Glomerular visceral epithelial cell (primary cell): ENCODE results near the gene NDUFB10.
"Not testable (repeated sequence)": the region's sequence is repeated elsewhere in the genome, so short reads cannot be mapped to it uniquely, and the experiment has no call there.

Experiments
- DNase-seq: peaks from one replicate; pipeline ENCODE4 v3.0.0-alpha.2; 2016; ENCODE audit errors: extremely low spot score

NDUFB10 gene

DNA sequence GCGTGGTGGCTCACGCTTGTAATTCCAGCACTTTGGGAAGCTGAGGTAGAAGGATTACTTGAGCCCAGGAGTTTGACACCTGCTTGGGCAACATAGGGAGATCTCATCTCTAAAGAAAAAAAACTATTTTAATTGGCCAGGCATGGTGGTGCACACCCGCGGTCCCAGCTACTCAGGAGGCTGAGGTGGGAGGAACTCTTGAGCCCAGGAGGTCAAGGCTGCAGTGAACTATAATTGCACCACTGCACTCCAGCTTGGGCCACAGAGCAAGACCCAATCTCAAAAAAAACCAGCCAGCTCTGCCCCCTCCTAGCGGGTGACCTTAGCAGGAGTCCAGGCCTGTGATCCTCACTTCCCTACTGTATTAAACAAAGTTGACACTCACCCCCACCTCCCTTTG is 35.2 kb upstream of the NDUFB10 start:
- no peak for DNase-seq

GRCh38 chr16:1926271-1926670 is 33.1 kb upstream of the NDUFB10 start:
- no peak for DNase-seq

- DNase-seq: no peak
Measured at GRCh38 chr16:1929105-1929504, 30.2 kb upstream of the NDUFB10 start.

DNA sequence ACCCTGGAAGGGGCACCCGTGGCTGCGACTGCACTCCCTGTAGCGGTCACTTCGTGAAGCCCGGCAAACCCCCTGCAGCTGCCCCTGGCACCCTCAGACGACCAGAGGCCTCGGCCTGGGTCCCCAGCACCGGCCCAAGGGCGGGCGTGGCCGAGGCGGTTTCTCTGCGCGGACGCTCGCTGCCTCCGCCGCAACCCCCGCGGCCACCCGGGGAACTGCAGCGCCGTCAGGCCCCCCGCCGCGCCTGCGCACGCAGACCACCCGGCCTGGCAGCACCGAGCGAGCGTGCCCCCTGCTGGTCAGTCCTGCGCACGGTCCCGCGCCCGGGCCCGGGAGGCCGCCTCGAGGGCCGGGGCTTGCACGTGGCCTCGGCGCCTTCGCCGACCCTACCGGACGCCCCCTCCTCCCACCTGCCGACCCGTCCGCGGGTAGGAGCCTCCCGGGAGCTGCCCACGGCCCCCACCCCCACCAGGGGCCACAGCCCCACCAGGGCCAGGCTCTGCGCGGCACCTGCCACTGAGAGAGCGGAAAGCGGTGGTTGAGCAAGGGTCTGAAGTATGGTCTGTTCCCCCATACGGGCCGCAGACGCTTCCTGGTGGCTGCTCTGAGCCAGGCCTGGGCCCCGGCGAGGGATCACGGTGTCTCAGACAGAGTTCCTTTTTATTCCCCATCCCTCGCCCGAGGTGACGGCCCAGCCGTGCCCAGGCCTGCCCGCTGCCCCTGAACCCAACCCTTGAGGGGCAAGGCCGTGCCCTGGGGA is 29.6 kb upstream of the NDUFB10 start:
- peak; percentile 82 for DNase-seq

DNA sequence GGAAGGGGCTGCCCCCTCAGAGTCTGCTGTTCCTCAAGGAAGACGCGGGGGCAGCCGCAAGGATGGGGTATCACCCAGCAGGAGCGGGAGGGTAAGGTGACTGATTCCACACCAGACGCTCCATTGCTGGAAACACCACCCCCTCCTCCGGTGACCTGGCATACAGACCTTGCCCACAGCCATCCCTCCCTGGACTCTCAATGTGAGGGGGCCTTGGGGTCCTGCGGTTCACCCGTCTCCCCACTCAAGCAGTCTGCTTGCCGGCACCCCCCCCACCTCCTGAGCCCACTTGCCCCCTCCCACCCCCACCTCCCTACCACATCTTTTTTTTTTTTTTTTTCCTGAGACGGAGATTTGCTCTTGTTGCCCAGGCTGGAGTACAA is 29.0 kb upstream of the NDUFB10 start:
- no peak for DNase-seq

DNA sequence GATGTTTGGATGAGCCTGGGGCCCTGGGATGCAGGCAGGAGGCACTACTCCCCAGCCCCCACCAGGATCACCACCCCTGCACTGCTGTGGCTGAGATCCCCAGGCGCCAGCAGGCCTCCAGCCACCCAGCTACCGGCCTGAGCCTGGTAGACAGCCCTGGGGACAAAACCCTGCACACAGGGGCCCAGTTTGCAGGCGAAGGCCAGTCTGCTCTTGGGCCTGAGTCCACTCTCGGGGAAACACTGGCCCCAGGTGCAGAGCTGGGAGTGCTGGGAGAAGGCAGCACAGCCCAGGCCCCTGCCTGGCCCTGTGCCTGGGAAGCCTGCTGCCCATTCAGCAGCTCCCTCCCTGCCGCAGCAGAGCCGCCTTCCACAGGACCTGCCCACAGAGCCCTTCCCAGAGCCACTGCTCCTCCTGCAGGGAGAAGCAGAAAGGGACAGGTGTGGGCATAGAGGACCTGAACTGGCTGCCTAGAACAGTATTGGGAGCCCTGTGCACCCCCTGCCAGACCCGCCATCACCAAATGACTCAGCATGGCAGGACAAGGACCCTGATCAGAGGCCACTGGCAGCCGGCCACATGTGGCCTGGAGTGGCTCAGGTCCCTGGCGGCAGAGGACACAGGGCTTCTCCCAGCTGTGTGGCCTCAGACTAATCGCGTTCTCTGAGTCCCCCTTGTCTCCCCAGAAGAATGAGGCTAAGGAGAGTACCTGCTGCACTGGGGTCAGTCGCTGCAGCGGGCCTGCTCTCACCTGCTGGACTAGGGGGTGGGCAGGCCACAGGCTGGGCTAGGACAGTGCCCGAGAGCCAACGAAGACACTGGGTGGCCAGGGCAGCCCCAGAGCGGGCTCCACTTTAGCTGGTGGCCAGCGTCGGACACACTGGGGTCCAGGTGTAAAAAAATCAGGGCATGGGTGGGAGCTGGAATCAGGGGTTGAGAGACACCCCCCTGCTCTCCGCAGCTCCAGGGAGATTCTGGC is 27.0 kb upstream of the NDUFB10 start:
- peak; percentile 29 for DNase-seq

DNA sequence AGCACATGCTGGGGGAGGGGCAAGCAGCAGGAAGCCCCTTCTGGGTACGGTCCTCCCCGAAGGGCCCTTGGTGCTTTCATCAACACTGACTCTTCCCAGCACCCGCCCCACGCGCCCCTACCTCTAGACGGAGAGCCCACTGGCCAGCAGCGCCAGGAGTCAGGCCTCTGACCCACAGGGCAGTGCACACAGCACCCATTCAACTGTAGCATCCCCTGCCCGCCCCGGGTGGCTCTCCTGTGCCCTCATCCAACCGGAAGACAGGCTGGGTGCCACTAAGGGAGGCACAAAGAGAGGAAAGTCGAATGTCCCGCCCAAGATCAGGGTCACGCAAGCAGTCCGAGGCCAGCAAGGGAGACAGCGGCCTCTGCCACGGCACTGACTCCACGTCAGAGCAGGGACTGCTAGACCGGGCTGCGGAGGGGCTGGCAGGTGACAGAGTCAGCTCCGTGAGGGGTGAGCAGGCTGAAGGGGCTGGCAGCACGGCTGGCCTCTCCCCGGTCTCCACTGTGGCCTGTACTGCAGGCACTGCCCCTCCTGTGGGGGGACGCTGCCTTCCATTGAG is 26.2 kb upstream of the NDUFB10 start:
- no peak for DNase-seq

DNA sequence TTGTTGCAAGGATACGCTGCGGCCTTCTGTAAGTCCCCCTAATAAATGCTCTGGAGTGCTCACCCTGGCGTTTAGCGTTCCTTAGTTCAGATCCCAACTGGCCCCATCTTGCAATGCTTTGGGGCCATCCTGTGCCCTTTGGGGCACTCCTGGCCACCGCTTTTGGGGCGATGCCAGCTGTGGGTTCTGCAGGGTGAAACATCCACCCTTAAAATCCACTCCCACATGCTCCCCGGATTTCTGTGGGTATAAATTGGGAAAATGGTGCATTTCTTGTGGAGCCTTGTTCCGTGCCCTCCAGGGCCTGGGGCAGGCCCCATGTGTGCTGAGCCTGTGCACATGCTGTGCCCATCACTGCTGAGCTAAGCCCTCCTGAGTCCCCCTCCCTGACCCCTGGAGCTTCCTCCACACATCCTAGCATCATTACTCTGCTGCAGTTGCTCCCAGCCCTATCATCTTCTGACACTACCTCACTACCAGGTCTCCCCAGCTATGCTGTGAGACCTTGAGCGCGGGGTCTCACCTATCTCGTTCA is 22.3 kb upstream of the NDUFB10 start:
- no peak for DNase-seq

DNA sequence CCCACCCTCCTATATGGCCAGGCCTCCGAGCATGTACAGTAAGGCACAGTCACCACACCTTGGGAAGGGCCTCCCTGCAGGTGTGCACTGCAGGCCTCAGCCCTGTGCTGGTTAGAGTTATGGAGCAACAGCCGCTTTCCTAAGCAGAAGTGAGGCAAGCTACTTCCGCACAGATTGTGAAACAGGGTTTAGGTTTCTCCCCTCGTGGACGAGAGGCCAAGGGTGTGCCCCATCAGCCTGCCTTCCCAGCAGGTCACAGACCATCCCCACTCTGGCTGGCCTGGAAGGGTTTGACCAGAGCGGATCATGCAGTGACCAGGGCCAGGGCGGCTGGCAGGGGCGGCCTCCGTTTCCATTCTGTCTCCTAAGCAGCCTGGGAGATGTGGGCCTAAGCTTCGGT is 21.0 kb upstream of the NDUFB10 start:
- DNase-seq: no peak

GRCh38 chr16:1938910-1939309 is 20.4 kb upstream of the NDUFB10 start:
- no peak for DNase-seq

- not testable (repeated sequence) for DNase-seq
Measured at GRCh38 chr16:1939833-1940232, 19.5 kb upstream of the NDUFB10 start.

DNA sequence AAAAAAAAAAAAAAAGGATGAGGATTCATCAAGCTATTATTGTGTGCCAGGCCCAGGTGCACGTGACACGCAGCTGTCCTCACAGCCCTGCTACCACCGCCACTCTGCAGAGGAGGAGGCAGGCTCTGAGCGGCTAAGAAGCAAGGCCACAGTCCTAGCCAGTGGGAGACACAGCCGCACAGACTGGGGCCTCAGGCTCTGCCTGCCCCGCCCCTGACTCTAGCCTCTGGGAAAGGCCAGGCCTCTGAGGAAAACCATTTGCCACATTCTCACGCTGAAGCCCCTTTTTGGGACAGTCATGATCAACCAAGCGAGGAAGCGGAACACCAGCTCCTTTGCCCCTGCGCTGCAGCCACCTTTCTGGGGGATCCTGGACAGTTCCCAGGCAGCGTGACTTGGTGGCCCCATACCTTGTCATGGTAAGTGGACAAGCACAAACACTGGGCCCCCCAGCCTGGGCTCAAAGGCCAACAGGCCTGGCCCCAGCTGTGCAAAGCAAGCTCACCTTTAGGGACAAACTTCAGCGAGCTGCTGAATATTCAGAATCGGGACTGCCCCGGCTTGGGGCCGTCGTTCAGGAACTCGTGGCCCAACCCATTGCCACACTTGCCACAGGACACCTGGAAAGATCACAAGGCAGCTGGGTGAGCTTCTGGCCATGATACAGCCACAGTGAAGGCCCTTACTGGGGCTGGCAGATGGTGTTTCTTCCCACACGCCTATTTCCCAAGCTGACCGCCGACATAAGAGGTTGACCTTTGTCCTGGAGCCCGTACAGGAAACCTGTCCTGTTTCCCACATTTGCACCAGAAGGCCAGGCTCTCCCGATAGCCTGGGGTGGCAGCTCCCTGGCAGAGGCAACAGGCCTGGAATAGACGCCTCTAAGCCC is 18.8 kb upstream of the NDUFB10 start:
- no peak for DNase-seq

GRCh38 chr16:1941162-1942046 is 17.9 kb upstream of the NDUFB10 start:
- DNase-seq: peak; percentile 81

DNA sequence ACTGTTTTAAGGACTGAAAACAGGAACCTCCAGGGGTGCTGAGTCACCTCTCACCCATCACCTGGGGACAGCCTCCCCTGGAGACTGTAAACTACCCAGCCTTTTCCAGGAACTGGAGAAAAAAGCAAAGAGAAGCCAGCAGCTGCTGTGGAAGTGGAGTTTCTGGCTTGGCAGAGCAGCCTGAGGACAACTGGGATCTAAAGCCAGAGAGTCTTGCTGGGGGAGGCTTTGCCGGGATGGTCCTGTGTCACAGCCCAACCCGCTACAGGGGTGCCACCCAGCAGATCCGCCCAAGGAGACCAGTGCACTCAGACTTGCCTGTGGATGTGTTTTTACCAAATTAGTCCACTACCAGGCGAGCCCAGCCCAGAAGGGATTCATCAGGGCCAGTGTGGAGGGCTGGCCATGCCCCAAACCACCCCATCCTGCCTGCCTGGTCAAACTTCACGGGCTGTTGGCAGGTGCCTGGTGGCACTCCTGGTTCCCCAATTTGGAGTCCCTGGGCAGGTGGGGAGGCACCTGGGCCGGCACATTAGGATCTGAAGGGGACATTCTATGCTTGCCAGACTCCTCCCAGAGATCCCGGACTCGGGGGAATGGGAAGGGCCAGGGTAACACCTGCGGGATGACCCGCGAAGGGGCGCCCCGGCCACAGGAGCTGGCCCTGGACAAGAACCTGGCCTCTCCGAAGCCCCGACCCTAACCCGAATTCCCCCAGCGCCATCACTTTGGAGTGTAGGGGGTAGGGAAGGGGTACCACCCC is 17.1 kb upstream of the NDUFB10 start:
- DNase-seq: no peak

DNA sequence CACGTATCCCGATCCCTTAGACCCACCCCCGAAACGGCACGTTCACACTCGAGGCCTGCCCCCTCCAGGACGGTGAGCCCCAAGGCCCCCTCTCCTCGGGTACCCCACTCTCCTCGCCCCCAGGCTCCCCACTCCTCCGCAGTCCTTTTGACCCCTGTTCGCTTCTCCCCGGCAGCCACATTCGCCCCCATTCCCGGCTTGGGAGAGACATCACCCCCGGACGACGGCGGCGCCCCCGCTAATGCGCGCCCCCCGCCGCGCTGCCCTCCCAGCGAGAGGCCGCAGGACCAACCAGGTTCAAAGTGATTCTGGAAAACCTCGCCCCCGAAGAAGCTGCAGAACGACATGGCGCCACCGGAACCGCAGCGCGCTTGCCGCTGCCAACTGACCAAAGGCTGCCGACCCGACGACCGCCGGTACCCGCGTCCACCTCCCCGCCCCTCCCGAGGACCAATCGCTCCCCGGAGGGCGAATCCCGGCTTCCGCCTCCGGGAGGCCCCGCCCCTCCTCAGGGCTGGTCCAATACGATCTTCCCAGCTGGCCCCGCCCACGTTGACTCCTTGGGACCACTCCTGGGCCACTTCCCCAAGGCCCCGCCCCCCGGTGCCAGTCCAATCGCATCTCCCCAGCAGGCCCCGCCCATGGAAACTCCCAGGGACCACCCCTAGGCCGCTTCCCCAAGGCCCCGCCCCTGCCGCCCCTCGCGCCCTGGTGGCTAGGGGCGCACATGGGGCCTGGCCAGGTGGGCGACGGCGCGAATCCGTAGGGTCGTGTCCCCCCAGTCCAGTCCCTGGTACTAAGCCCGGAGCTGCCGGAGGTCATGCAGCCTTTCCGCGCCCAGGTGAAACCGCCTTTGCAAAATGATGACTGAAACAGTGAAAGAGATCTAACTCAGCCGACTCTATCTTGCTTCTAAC is 16.3 kb upstream of the NDUFB10 start, which contains the start of gene MSRB1:
MSRB1 (minus strand) TSS at position 390 of the 917 bp plus-strand sequence; CDS start at position 347, 43 bp downstream.
- peak; percentile 98 for DNase-seq

GRCh38 chr16:1944612-1945199 is 14.6 kb upstream of the NDUFB10 start:
- DNase-seq: no peak

DNA sequence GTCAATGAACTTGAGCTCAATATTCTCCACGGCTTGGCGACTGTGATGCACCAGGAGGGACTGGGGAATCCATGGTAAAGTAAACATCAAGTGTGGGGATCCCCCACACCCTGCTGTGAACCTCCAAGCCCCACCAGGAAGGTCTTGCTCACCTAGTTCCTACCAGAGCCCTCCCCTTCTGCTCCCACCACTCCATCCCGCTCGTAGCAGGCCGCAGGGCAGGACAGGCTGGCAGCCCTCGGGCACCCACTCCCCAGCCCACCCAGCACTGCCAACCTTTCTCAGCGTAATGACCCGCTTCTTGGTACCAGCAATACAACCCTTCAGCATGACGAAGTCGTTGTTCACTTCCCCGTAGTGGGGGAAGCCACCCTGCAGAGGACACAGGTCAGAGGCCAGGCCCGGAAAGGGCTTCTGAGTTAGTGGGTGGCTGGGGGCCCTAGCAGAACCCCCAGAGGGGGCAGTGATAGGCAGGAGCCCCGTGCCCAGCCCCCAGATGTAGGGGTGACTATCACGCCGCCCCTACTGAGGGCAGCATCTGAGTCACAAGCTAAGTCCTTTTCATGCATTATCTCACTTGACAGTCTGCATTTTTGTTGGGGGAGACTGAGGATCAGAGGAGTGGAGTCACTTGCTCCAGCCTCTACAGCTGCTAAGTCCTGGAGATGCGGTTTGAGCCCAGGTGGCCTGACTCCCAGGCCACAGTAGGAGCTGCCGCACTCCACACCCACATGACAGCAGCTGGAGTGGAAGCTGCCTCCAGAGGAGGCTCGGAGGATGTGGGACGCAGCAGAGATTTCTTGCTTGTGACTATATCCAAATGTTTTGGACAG is 13.6 kb upstream of the NDUFB10 start:
- DNase-seq: no peak
